KOPT-K1 (cell line): ENCODE data around the gene KRT7.

Source experiments
- H3K27ac ChIP-seq: fragments of 200-600 bp; sonication (generic); 2 replicates; pipeline ENCODE4 v1.5.1; 2016; ENCODE audit warnings: antibody characterized with exemption, mild to moderate bottlenecking, low read depth, low read length; ENCODE audit not compliant: poor library complexity, severe bottlenecking
- H3K36me3 ChIP-seq: fragments of 200-600 bp; sonication (generic); 2 replicates; pipeline ENCODE4 v1.5.1; 2017; ENCODE audit warnings: antibody characterized with exemption, mild to moderate bottlenecking, low read length, moderate library complexity; ENCODE audit not compliant: insufficient read depth
- H3K9me3 ChIP-seq: fragments of 200-600 bp; sonication (generic); 2 replicates; pipeline ENCODE4 v1.5.1; 2017; ENCODE audit warnings: antibody characterized with exemption, low read length, mild to moderate bottlenecking; ENCODE audit not compliant: insufficient read depth, poor library complexity, severe bottlenecking

The KRT7 gene

GRCh38 chr12:52291267-52291935, 58.4 kb downstream of the KRT7 start, which contains the start of gene KRT81:
Gene KRT81, minus strand, starts transcription at chr12:52291534. Its CDS starts 69 bp downstream, at chr12:52291465.
- no peaks in the 10 kb centered on the region for H3K36me3 ChIP-seq
- no peaks in the 10 kb centered on the region for H3K9me3 ChIP-seq
- no peak within 1 kb of the TSS for H3K27ac ChIP-seq

DNA sequence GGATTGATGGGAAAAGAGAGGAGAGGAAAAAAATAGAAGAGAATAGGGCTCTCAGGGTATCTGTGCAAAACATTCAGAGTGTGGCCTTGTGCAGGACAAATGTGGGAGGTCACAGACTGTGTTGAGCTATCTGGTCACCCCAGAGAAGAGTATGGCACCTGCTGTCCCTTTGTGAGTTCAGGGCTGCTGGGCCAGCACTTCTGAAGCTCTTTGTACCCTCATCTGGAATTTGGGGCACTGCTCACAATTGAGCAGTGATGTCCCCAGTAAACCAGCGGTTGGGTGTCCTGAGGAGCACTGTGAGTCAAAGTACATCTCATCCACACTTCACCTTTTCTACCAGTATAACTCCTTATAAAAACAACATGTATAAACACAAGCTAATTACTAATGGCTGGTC, 60.9 kb downstream of the KRT7 start:
- Histone ChIP-seq H3K27ac (no peak overlapping the region), H3K36me3 (no peaks in the 10 kb centered on the region), H3K9me3 (no peaks in the 10 kb centered on the region)

- Histone ChIP-seq H3K9me3 (no peaks in the 10 kb centered on the region), H3K36me3 (no peaks in the 10 kb centered on the region), H3K27ac (no peak overlapping the region)
Measured at GRCh38 chr12:52294803-52295202, 61.8 kb downstream of the KRT7 start.

GRCh38 chr12:52295663-52296062, 62.6 kb downstream of the KRT7 start:
- Histone ChIP-seq H3K36me3 (no peaks in the 10 kb centered on the region), H3K27ac (no peak overlapping the region), H3K9me3 (no peaks in the 10 kb centered on the region)

DNA sequence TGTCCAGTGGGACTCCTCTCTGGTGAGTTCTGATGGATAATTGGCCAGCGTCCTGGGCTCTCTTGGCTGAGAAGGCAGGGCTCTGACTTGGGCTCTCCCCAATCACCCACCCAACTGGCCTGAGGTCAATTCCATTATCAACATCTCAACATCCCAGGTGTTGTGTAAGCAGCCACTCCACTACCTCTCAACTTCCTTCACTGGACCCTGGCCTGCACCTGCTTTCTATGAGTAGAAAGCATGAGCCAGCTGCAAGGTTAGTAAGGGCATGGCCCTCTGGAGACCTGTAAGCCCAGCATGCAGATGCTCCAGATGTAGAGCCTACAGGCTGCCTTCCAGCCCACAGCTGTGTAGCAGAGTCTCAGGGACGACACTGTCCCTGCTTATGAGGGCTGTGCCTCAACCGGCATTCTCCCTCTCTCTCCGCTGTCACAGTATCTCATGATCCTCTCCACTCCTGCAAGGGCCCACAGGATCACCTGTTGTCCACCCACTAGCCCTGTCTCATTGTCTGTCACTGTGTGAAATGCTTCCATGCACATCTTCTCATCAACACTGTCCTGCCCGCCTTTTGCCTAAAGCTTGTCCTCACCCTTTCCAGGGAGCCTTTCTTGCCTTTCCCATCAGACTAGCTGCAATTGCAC, 63.7 kb downstream of the KRT7 start:
- Histone ChIP-seq H3K36me3 (no peaks in the 10 kb centered on the region), H3K9me3 (no peaks in the 10 kb centered on the region), H3K27ac (no peak overlapping the region)
